B cell (primary cell): Measurements from ENCODE around the gene ORC5. TPM values are rescaled to one million over a fixed set of nuclear protein-coding genes. Genes with fewer than 3 reads are reported as not detected.

Experiments used
- ATAC-seq: fragments of 200-7000 bp; cut with Tn5 transposase; one replicate; pipeline ENCODE4 v1.10.0; 2021; ENCODE audit warnings: low read depth, mild to moderate bottlenecking, moderate number of reproducible peaks, moderate library complexity
- CTCF ChIA-PET: fragments of 350-600 bp; sonication (Branson Sonifier 250); formaldehyde crosslinking; loops from one replicate; lab custom pipeline; 2021; ENCODE audit warnings: antibody characterized with exemption, inconsistent platforms; lab: Charles Lee
- POLR2A ChIA-PET: fragments of 350-600 bp; sonication (Branson Sonifier 250); formaldehyde crosslinking; loops from one replicate; lab custom pipeline; 2021; ENCODE audit warnings: antibody characterized with exemption; lab: Charles Lee
- DNase-seq: peaks from one replicate; pipeline ENCODE4 v3.0.0; 2013
- H2AFZ ChIP-seq: 2 replicates; pipeline ENCODE4 v1.6.1; 2012; ENCODE audit warnings: mild to moderate bottlenecking, low read depth, low read length; ENCODE audit not compliant: insufficient read depth, poor library complexity, severe bottlenecking
- H3K27ac ChIP-seq, 2 donors: 1 replicate in 1 of 2; 2 replicates in 1 of 2; pipeline ENCODE4 v1.5.1; 2012 to 2013; ENCODE audit warnings: low read length in 2 of 2, mild to moderate bottlenecking in 2 of 2, moderate library complexity in 1 of 2
- H3K27me3 ChIP-seq, 4 experiments: fragments of 200-600 bp in 1 of 4; sonication (generic) in 1 of 4; replicated peaks in 1 of 4; 1 replicate in 2 of 4; 2 replicates in 2 of 4; pipeline versions ENCODE4 v1.6.1 to v1.7.0; 2013 to 2016; ENCODE audit warnings: low read length in 3 of 4, mild to moderate bottlenecking in 2 of 4, mixed read lengths in 1 of 4, moderate library complexity in 1 of 4; ENCODE audit not compliant: insufficient read depth in 4 of 4, control insufficient read depth in 3 of 4; ENCODE audit errors: control extremely low read depth in 1 of 4
- H3K36me3 ChIP-seq, 2 experiments: replicated peaks in 1 of 2; 1 replicate in 1 of 2; 2 replicates in 1 of 2; pipeline versions ENCODE4 v1.6.1 to v1.7.1; 2013; ENCODE audit warnings: low read length in 1 of 2; ENCODE audit not compliant: insufficient read depth in 2 of 2, control insufficient read depth in 1 of 2; ENCODE audit errors: control extremely low read depth in 1 of 2, extremely low read depth in 1 of 2
- H3K4me1 ChIP-seq, 2 donors: fragments of 200-600 bp in 1 of 2; sonication (generic) in 1 of 2; 1 replicate in 1 of 2; 2 replicates in 1 of 2; pipeline versions ENCODE4 v1.5.1 to v1.6.1; 2013 to 2017; ENCODE audit warnings: low read length in 2 of 2; ENCODE audit not compliant: control insufficient read depth in 2 of 2, insufficient read depth in 2 of 2
- H3K4me2 ChIP-seq: replicated peaks from 2 replicates; pipeline ENCODE3; 2012; ENCODE audit warnings: mild to moderate bottlenecking, low read depth, low read length; ENCODE audit not compliant: poor library complexity, severe bottlenecking
- H3K4me3 ChIP-seq, 5 experiments: fragments of 200-600 bp in 1 of 5; sonication (generic) in 1 of 5; 1 replicate in 3 of 5; 2 replicates in 2 of 5; pipeline versions ENCODE4 v1.5.1 to v1.7.0; 2011 to 2016; ENCODE audit warnings: low read length in 4 of 5, mild to moderate bottlenecking in 4 of 5, low read depth in 2 of 5, control low read depth in 1 of 5, moderate library complexity in 1 of 5; ENCODE audit not compliant: insufficient read depth in 1 of 5; ENCODE audit errors: control extremely low read depth in 1 of 5, extremely low read depth in 1 of 5
- H3K79me2 ChIP-seq: fragments of 200-600 bp; sonication (generic); one replicate; pipeline ENCODE4 v1.6.0; 2016; ENCODE audit warnings: low read length; ENCODE audit not compliant: control insufficient read depth, insufficient read depth
- H3K9ac ChIP-seq: fragments of 200-600 bp; sonication (generic); 2 replicates; pipeline ENCODE4 v1.6.1; 2017; ENCODE audit warnings: mild to moderate bottlenecking, low read length, moderate library complexity
- H3K9me3 ChIP-seq, 3 donors: one replicate each; pipeline versions ENCODE4 v1.6.1 to v1.7.1; 2013; ENCODE audit warnings: low read length in 2 of 3; ENCODE audit not compliant: control insufficient read depth in 2 of 3, insufficient read depth in 1 of 3; ENCODE audit errors: control extremely low read depth in 1 of 3
- H4K20me1 ChIP-seq: 2 replicates; pipeline ENCODE4 v1.6.0; 2012; ENCODE audit warnings: mild to moderate bottlenecking, low read length; ENCODE audit not compliant: insufficient read depth, control insufficient read depth, poor library complexity, severe bottlenecking
- H3K27ac Mint-ChIP-seq: one replicate; pipeline ENCODE4 v1.8.0; 2021; ENCODE audit warnings: mixed read lengths
- H3K27me3 Mint-ChIP-seq: one replicate; pipeline ENCODE4 v1.8.0; 2021; ENCODE audit warnings: mixed read lengths
- H3K4me1 Mint-ChIP-seq: one replicate; pipeline ENCODE4 v1.8.0; 2021; ENCODE audit warnings: mixed read lengths
- H3K4me3 Mint-ChIP-seq: one replicate; pipeline ENCODE4 v1.8.0; 2021; ENCODE audit warnings: mixed read lengths
- H3K9me3 Mint-ChIP-seq: one replicate; pipeline ENCODE4 v1.8.0; 2022; ENCODE audit warnings: mixed read lengths; ENCODE audit not compliant: insufficient read depth
- EZH2 ChIP-seq: IDR thresholded peaks from 2 replicates; pipeline ENCODE4 v1.6.1; 2012; ENCODE audit warnings: borderline replicate concordance, low read depth, mild to moderate bottlenecking, moderate library complexity, low read length; ENCODE audit not compliant: insufficient read depth, poor library complexity, severe bottlenecking
- WGBS: methylation state at CpG from one replicate; pipeline ENCODE4 v1.1.5; 2013; ENCODE audit warnings: missing lambda C conversion rate; ENCODE audit not compliant: insufficient coverage; 5-methylcytosine and 5-hydroxymethylcytosine counted together
- intact Hi-C: fragments of 100-400 bp; cut with micrococcal nuclease; formaldehyde crosslinking; loops from one replicate; pipeline ENCODE4 v1.10.0; 2022
- polyA plus RNA-seq: library from polyadenylated mRNA; depleted of rRNA; stranded (reverse); fragments of >200 nt; gene quantifications from 2 replicates; pipeline ENCODE4 v1.2.3, GENCODE V29; 2012
- total RNA-seq, 2 donors: library from RNA; stranded (reverse); fragments of 120-200 nt in 1 of 2; gene quantifications; 1 replicate in 1 of 2; 2 replicates in 1 of 2; pipeline versions ENCODE4 v1.2.3 to v1.2.4, GENCODE V29; 2013 to 2022
- TF ChIP-seq, protein P1 (sequence below): fragments of 200-600 bp; IDR thresholded peaks from one replicate; pipeline ENCODE4 v1.8.0; 2022; ENCODE audit warnings: antibody characterized with exemption, mild to moderate bottlenecking

The ORC5 gene
- total and polyA plus RNA-seq, 2 donors (not counting 1 experiment from before 2014, with no cell fraction given): 6.8 to 20.2 TPM

DNA sequence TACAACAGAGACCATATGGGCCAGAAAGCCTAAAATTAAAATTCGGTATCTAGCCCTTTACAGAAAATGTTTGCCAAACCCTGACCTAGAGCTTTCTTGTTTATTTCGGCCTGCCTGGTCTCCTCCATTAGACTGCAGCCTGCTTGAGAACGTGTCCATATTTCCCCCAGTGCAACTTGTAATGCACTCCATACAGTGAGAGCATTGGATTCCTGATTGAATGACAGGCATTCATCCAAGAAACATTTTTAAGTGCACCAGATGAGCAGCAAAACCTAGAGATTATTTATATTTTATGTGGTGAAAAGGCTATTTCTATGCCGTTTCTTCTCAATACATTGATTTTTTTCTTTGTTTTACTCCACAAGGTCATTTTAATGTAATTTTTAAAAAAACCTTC, 47.4 kb upstream of the ORC5 start:
- Mint-ChIP-seq H3K4me1 (no peaks in the 10 kb centered on the region), H3K9me3 (no peaks in the 10 kb centered on the region), H3K4me3 (no peak overlapping the region), H3K27ac (no peak overlapping the region), H3K27me3 (peaks cover 18% of the 10 kb centered on the region)
- TF ChIP-seq, protein P1, sequence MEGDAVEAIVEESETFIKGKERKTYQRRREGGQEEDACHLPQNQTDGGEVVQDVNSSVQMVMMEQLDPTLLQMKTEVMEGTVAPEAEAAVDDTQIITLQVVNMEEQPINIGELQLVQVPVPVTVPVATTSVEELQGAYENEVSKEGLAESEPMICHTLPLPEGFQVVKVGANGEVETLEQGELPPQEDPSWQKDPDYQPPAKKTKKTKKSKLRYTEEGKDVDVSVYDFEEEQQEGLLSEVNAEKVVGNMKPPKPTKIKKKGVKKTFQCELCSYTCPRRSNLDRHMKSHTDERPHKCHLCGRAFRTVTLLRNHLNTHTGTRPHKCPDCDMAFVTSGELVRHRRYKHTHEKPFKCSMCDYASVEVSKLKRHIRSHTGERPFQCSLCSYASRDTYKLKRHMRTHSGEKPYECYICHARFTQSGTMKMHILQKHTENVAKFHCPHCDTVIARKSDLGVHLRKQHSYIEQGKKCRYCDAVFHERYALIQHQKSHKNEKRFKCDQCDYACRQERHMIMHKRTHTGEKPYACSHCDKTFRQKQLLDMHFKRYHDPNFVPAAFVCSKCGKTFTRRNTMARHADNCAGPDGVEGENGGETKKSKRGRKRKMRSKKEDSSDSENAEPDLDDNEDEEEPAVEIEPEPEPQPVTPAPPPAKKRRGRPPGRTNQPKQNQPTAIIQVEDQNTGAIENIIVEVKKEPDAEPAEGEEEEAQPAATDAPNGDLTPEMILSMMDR: no peak
- TF ChIP-seq EZH2: no peak
- no peak for ATAC-seq
- no peaks in the 10 kb centered on the region for H4K20me1 ChIP-seq
- H3K4me2 ChIP-seq: no peak overlapping the region
- H3K4me3 ChIP-seq: no peak overlapping the region
- H3K9ac ChIP-seq: no peak overlapping the region
- H3K27me3 ChIP-seq: peaks cover 0 to 4% (median 0%) of the 10 kb centered on the region in 4 experiments
- no peak overlapping the region for H2AFZ ChIP-seq
- H3K79me2 ChIP-seq: no peaks in the 10 kb centered on the region
- H3K9me3 ChIP-seq: no peaks in the 10 kb centered on the region
- intact Hi-C loops: no loop called here
- no peaks in the 10 kb centered on the region for H3K4me1 ChIP-seq
- no peak for DNase-seq
- H3K27ac ChIP-seq: no peak overlapping the region
- 82% methylated on average over 2 of the region's 4 CpGs for WGBS
- ChIA-PET POLR2A (no interaction called here), CTCF (interaction anchor here (1.1 kb wide), 1 partner anchor 11 kb away, joined by 4 read pairs; no protein-coding TSS in a partner anchor)
- no peaks in the 10 kb centered on the region for H3K36me3 ChIP-seq

DNA sequence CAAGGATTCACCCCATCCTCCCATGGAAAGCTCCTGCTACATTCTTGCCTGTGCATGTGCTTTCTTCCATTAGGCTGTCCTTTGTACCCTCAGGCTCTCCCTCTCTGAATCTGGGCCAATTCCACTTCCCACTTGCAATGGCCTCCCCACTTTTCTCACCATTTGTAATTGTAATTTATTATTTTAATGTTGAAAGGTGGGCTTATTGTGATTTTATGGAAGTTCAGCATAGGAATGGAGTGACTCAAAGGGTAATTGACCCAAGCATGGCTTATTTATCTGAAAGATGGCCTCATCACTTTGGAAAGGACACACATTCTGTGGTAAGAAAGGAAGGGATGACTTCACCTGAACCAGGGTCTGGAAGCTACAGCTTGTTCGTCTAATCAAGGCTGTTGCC, 46.9 kb upstream of the ORC5 start:
- WGBS: no CpG with 5 or more reads among the region's 1 CpG
- intact Hi-C loops: no loop called here
- no peak overlapping the region for H3K4me2 ChIP-seq
- H3K27me3 ChIP-seq: peaks cover 0 to 4% (median 0%) of the 10 kb centered on the region in 4 experiments
- H3K79me2 ChIP-seq: no peaks in the 10 kb centered on the region
- no peak overlapping the region for H3K4me3 ChIP-seq
- no peaks in the 10 kb centered on the region for H4K20me1 ChIP-seq
- ATAC-seq: no peak
- no peak overlapping the region for H3K4me3 Mint-ChIP-seq
- no peak overlapping the region for H3K27ac ChIP-seq
- H3K27me3 Mint-ChIP-seq: peaks cover 18% of the 10 kb centered on the region
- no peaks in the 10 kb centered on the region for H3K9me3 ChIP-seq
- POLR2A ChIA-PET: no interaction called here
- TF ChIP-seq EZH2: no peak
- CTCF ChIA-PET: no interaction called here
- no peak overlapping the region for H3K27ac Mint-ChIP-seq
- H3K36me3 ChIP-seq: no peaks in the 10 kb centered on the region
- H3K4me1 Mint-ChIP-seq: no peaks in the 10 kb centered on the region
- H3K9ac ChIP-seq: no peak overlapping the region
- no peaks in the 10 kb centered on the region for H3K9me3 Mint-ChIP-seq
- H3K4me1 ChIP-seq: no peaks in the 10 kb centered on the region
- H2AFZ ChIP-seq: no peak overlapping the region
- no peak for DNase-seq
